GM12878 (cell line): Measurements from ENCODE around the gene GALE. TPM values are rescaled to one million over a fixed set of nuclear protein-coding genes. Genes with fewer than 3 reads are reported as not detected.

Experiments used
- ATAC-seq: fragments of 200-7000 bp; cut with Tn5 transposase; 3 replicates; pipeline ENCODE4 v1.9.1; 2020; ENCODE audit warnings: mild to moderate bottlenecking, moderate library complexity
- BruUV-seq: library from RNA; stranded (reverse); fragments of 400-500 nt; replicated peaks from 2 replicates; lab custom pipeline; 2021; lab: Mats Ljungman, UMichigan
- CTCF ChIA-PET: fragments of 300-600 bp; sonication (Branson Sonifier 250); formaldehyde crosslinking; extraction: SDS; loops from one replicate; lab custom pipeline; 2021; ENCODE audit warnings: inconsistent platforms; lab: Yijun Ruan, JAX
- POLR2A ChIA-PET: fragments of 350-600 bp; formaldehyde crosslinking; extraction: SDS; loops from one replicate; lab custom pipeline; 2021; ENCODE audit warnings: inconsistent platforms; lab: Charles Lee
- RAD21 ChIA-PET: fragments of 300-600 bp; sonication (Branson Sonifier 250); formaldehyde crosslinking; loops from one replicate; lab custom pipeline; 2023; ENCODE audit warnings: antibody characterized with exemption; ENCODE audit not compliant: unreplicated experiment; lab: Charles Lee
- SMC1A ChIA-PET: fragments of 300-600 bp; sonication (Branson Sonifier 250); formaldehyde crosslinking; loops from one replicate; lab custom pipeline; 2023; ENCODE audit not compliant: unreplicated experiment, uncharacterized antibody; lab: Charles Lee
- DNase-seq: peaks from one replicate; pipeline ENCODE4 v3.0.0-alpha.2; 2011; ENCODE audit warnings: low read depth, low spot score
- FAIRE-seq: peaks from 3 replicates; lab custom pipeline; 2011; peaks lifted over from hg19 to GRCh38; lab: Jason Lieb, UNC
- H2AFZ ChIP-seq: 2 replicates; pipeline ENCODE4 v1.6.0; 2011; ENCODE audit warnings: low read depth, low read length, control low read depth; ENCODE audit not compliant: control insufficient read depth
- H3K27ac ChIP-seq: 2 replicates; pipeline ENCODE4 v1.5.1; 2011; ENCODE audit warnings: control low read depth; ENCODE audit not compliant: control insufficient read depth, insufficient read depth
- H3K27me3 ChIP-seq, 2 experiments: replicated peaks in 1 of 2; 2 replicates each; pipeline versions ENCODE4 v1.6.0 to v1.6.1; 2011; ENCODE audit warnings: low read length in 1 of 2; ENCODE audit not compliant: control insufficient read depth in 2 of 2, insufficient read depth in 2 of 2
- H3K36me3 ChIP-seq, 2 experiments: 2 replicates each; pipeline ENCODE4 v1.5.1; 2011; ENCODE audit warnings: low read length in 1 of 2; ENCODE audit not compliant: control insufficient read depth in 2 of 2, insufficient read depth in 2 of 2
- H3K4me1 ChIP-seq: 2 replicates; pipeline ENCODE4 v1.6.1; 2011; ENCODE audit warnings: mild to moderate bottlenecking, low read length, moderate library complexity, mixed read lengths; ENCODE audit not compliant: control insufficient read depth, insufficient read depth
- H3K4me2 ChIP-seq: 2 replicates; pipeline ENCODE4 v1.6.0; 2011; ENCODE audit warnings: control low read depth; ENCODE audit not compliant: control insufficient read depth, insufficient read depth
- H3K4me3 ChIP-seq: fragments of 200-600 bp; sonication (generic); 2 replicates; pipeline ENCODE4 v1.5.1; 2016
- H3K79me2 ChIP-seq: 2 replicates; pipeline ENCODE4 v1.6.0; 2011; ENCODE audit warnings: low read length; ENCODE audit not compliant: control insufficient read depth, insufficient read depth
- H3K9ac ChIP-seq: 2 replicates; pipeline ENCODE4 v1.8.0; 2011; ENCODE audit warnings: low read length, control low read depth, mixed read lengths; ENCODE audit not compliant: control insufficient read depth, insufficient read depth
- H3K9me3 ChIP-seq: replicated peaks from 3 replicates; pipeline ENCODE4 v1.5.1; 2011; ENCODE audit warnings: mild to moderate bottlenecking, low read length; ENCODE audit not compliant: control insufficient read depth, insufficient read depth
- H4K20me1 ChIP-seq: 2 replicates; pipeline ENCODE4 v1.6.0; 2011; ENCODE audit not compliant: control insufficient read depth, insufficient read depth
- CEBPB ChIP-seq, 2 experiments: fragments of 150-350 bp in 1 of 2; IDR thresholded peaks; 2 replicates each; pipeline ENCODE4 v1.6.1; 2012 to 2014; ENCODE audit warnings: low read depth in 2 of 2, low read length in 2 of 2, borderline replicate concordance in 1 of 2, inconsistent platforms in 1 of 2
- JUND ChIP-seq: IDR thresholded peaks from 2 replicates; pipeline ENCODE4 v1.6.1; 2012; ENCODE audit warnings: low read depth, mild to moderate bottlenecking, low read length, improper control_type of control experiment, moderate library complexity
- RELA ChIP-seq: fragments of 450-650 bp; IDR thresholded peaks from 2 replicates; pipeline ENCODE4 v1.8.0; 2014; ENCODE audit warnings: borderline replicate concordance; ENCODE audit not compliant: partially characterized antibody
- SKIL ChIP-seq: fragments of 450-650 bp; IDR thresholded peaks from 2 replicates; pipeline ENCODE4 v1.6.1; 2017; ENCODE audit warnings: mild to moderate bottlenecking, low read depth, inconsistent platforms; ENCODE audit not compliant: poor library complexity, severe bottlenecking
- SP1 ChIP-seq: IDR thresholded peaks from one replicate; pipeline ENCODE4 v1.6.1; 2011; ENCODE audit warnings: low read depth, low read length
- STAT3 ChIP-seq: IDR thresholded peaks from 2 replicates; pipeline ENCODE4 v1.6.1; 2011; ENCODE audit warnings: low read depth, low read length, improper control_type of control experiment
- SUZ12 ChIP-seq: fragments of 200-600 bp; sonication (generic); IDR thresholded peaks from one replicate; pipeline ENCODE4 v1.6.1; 2018; ENCODE audit warnings: antibody characterized with exemption, mild to moderate bottlenecking; ENCODE audit not compliant: unreplicated experiment
- WGBS: methylation state at CpG from one replicate; pipeline ENCODE4 v1.1.6; 2016; ENCODE audit warnings: low lambda C conversion rate; ENCODE audit not compliant: insufficient replicate concordance, insufficient coverage; ENCODE audit errors: missing lambda C conversion rate; 5-methylcytosine and 5-hydroxymethylcytosine counted together
- in situ Hi-C: fragments of 300-500 bp; cut with MboI; formaldehyde crosslinking; loops from 9 replicates; pipeline ENCODE4 v1.14.3; 2018; ENCODE audit warnings: mixed read lengths
- intact Hi-C: fragments of 100-400 bp; cut with micrococcal nuclease; formaldehyde crosslinking; loops from one replicate; pipeline ENCODE4 v1.14.2; 2022; ENCODE audit not compliant: unreplicated experiment
- polyA plus RNA-seq, 11 experiments: library from polyadenylated mRNA; depleted of rRNA in 4 of 11; unstranded in 6 of 11; stranded (reverse) in 5 of 11; fragments of >200 nt; fragmentation: Nextera tagmentation in 4 of 11; fragmentation: Illumina TruSeq in 1 of 11; extraction: Ambion mirVana in 4 of 11; extraction: Trizol in 1 of 11; gene quantifications; 1 replicate in 1 of 11; 2 replicates in 10 of 11; pipeline versions ENCODE4 v1.2.1 to v1.2.3, GENCODE V29; 2011 to 2016; ENCODE audit warnings: inconsistent platforms in 2 of 11, missing spikeins in 2 of 11, low read depth in 1 of 11
- total RNA-seq, 4 experiments: library from RNA; depleted of rRNA in 3 of 4; stranded (reverse); fragments of >200 nt in 3 of 4; fragmentation: Illumina TruSeq in 1 of 4; extraction: Trizol in 1 of 4; gene quantifications; 2 replicates each; pipeline versions ENCODE4 v1.2.1 to v1.2.3, GENCODE V29; 2013 to 2021

GALE gene
- total and polyA plus RNA-seq, 10 of the 15 experiments (the other 5 are each of a cell fraction or from before 2014, with no cell fraction given), result 4.2 to 93.7 (median 40.4) TPM

GRCh38 chr1:23751815-23752200, 48.7 kb downstream of the GALE start:
- POLR2A ChIA-PET, result interaction anchor here (1.0 to 1.5 kb wide), 2 partner anchors 15 to 115 kb away, joined by 3 read pairs; no protein-coding TSS in a partner anchor
- FAIRE-seq, result no peak
- H3K79me2 ChIP-seq, result peaks cover 42% of the 10 kb centered on the region

More at GRCh38 chr1:23751815-23752200, 48.7 kb downstream of the GALE start:
- no peak overlapping the region for H3K4me2 ChIP-seq
- BruUV-seq, result no TSS peak
- no peak for DNase-seq
- SMC1A ChIA-PET, result interaction anchor here (0.7 to 1.6 kb wide), 11 partner anchors 16 to 255 kb away, joined by 3 to 6 read pairs (median 3); partner anchors contain the start of gene RPL11
- WGBS, result 98% methylated on average over 4 of the region's 4 CpGs
- H3K27me3 ChIP-seq, result no peaks in the 10 kb centered on the region
- TF ChIP-seq SUZ12 (no peak), SP1 (no peak), RELA (no peak), SKIL (no peak), STAT3 (no peak), JUND (no peak), CEBPB (IDR thresholded peaks at IDR 0.05; ENCODE audit: borderline replicate concordance in 1 of 2, low read depth in 2 of 2, low read length in 2 of 2) (no peak)
- TF ChIP-seq, all 136 proteins: peak for 0
- Histone ChIP-seq H3K4me1 (no peaks in the 10 kb centered on the region), H3K36me3 (peaks cover 37 to 48% of the 10 kb centered on the region in 2 experiments), H3K27ac (no peak overlapping the region), H4K20me1 (peaks cover 4% of the 10 kb centered on the region), H2AFZ (no peak overlapping the region), H3K9ac (no peak overlapping the region), H3K4me3 (no peak overlapping the region), H3K9me3 (no peaks in the 10 kb centered on the region)
- in situ Hi-C loops (loop anchor here (5.0 kb wide), 1 partner anchor 205 kb away; no protein-coding TSS in a partner anchor), intact Hi-C loops (loop anchor here (2.0 kb wide), 2 partner anchors 115 to 207 kb away; no protein-coding TSS in a partner anchor)
- RAD21 ChIA-PET, result interaction anchor here (0.6 to 1.7 kb wide), 6 partner anchors 29 to 255 kb away, joined by 3 to 5 read pairs (median 4); no protein-coding TSS in a partner anchor
- CTCF ChIA-PET, result interaction anchor here (0.6 to 11.3 kb wide), 20 partner anchors 9 to 212 kb away, joined by 3 to 155 read pairs (median 4); partner anchors contain the start of genes ELOA and RPL11
- ATAC-seq, result no peak
